GM19468 (cell line): ENCODE measurements around the gene FGF14.

Experiments used
- ATAC-seq: cut with Tn5 transposase; IDR thresholded peaks from one replicate; pipeline ENCODE4 v1.9.1; 2021; ENCODE audit warnings: mild to moderate bottlenecking, moderate library complexity, moderate number of reproducible peaks; ENCODE audit not compliant: unreplicated experiment; ENCODE audit errors: extremely low read depth

The FGF14 gene

DNA sequence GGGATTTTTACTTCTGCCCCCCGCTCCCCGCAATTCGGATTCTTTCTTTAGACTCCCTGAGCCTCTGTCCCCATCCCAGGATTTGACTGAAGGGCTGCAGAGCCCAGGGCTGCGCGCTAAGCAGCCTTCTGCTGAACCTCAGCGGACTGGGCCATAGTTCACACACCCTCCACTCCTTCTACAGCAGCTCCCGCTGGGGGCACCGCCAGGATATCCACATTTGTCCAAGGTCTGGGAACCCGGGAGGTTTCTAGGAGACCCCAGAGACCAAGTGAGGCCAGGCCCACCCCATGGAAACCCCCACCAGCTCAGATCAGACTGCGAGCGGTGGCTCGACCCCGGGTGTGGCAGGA lies 486.1 kb downstream of the FGF14 start:
- ATAC-seq = no peak

- no peak for ATAC-seq
Measured at GRCh38 chr13:101915331-101915730, 486.5 kb downstream of the FGF14 start.

DNA sequence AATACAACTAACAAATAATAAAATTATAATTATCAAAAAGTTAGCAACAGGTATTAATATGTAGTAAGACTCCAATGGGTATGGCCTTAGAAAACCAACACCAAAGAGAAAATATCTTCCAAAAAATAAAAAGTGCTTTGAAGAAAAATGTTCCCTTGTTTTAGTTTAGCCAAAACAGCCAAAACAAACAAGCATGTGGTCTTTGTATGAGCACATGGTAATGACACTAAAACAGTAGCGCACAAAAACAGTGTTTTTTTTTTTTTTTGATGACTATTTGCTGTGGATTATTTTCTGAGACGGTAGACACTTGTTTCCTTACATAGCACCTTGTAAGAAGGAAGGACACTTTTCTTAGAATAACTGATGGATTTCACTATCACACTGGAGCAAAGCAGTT lies 490.1 kb downstream of the FGF14 start:
- ATAC-seq = no peak

DNA sequence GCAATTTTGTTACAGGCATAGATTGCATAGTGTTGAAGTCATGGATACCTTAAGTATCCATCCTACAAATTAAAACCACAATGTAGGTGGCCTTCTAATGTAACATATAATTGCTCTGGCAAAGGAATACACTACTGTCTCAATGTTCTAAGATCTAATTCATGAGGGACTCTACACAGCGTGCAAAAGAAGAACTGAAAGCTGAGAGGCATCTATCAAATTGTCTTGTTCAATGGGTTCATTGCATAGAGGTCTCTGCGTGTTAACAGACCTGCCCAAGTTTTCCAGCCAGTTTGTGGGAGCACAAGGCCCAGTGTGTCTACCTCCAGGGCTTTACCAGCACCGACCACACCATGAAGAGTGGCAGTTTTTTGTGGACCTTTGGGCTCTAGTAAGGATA lies 498.0 kb downstream of the FGF14 start:
- ATAC-seq = no peak

DNA sequence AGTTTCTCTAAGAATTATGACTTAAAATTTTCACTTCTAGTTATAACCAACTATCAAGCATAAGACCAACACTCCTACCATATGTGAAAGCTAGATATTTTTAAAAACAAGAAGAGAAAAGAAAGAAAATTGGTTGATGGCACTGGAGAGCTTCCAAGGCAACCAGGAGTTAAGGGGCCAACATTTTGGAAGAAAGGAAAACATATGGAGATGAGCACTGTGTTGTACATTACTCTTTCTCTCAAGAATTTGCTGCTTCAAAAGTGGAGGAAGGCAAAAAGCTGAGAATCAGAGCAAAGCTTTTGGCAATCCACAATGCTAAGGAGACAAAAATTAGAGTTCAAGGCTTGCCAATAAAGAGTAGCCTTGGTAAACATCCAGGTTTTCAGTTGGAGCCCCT lies 503.2 kb downstream of the FGF14 start:
- no peak for ATAC-seq

- no peak for ATAC-seq
Measured at GRCh38 chr13:101896541-101896940, 505.3 kb downstream of the FGF14 start.

- ATAC-seq = no peak
Measured at GRCh38 chr13:101893021-101893420, 508.8 kb downstream of the FGF14 start.

DNA sequence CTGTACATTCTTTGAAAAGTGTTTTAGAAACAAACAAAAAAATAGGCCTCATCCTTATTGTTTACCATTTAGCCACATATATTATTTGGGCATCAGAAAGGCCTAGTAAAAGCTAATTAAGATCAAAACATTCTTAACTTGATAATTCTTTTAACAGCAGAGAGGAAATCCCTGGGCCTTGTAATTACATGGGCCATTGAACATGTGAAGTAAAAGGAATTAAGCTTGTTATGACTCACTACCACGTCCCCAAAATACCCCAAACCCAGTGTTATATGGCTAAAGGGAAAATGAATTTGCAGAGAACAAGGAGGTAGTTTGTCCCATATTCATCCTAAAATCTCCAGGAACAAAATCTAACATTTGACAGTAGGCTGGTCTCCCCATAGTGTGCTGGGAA lies 509.6 kb downstream of the FGF14 start:
- no peak for ATAC-seq

DNA sequence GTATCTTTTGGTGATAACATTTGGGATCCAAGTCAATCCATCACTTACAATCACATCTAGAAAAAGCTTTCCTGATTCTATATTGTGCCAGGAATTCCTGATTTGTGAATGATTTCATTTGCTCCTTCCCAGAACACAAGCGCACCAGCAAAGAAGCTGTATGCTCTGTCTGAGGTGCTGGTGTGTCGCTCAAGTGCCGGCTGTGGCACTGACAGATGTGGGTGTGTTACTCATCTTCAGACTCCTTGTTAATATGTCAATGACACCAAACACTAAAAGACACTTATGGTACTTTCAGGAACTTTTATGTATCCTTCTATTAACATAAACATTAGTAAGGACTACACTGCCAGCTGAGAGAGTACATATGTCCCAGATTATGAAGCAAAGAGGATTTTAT lies 520.3 kb downstream of the FGF14 start:
- no peak for ATAC-seq

DNA sequence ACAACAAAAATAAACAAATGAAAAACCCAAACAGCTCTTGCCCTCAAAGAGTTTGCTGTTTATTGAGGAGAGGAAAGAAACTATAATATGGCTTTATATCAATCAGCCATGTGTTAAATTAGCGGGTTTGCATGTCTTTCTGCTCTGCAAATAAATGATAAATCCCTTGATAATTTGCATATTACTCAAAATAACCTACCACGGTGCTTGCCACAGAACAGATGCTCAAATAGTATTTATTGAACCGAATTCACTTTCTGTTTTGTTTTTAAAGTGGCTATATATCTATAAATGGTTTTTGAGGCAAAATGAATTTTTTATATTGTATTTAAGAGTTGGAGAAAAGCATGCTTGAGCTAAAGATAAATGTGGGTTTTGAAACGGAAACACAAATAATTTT lies 521.3 kb downstream of the FGF14 start:
- ATAC-seq = no peak

DNA sequence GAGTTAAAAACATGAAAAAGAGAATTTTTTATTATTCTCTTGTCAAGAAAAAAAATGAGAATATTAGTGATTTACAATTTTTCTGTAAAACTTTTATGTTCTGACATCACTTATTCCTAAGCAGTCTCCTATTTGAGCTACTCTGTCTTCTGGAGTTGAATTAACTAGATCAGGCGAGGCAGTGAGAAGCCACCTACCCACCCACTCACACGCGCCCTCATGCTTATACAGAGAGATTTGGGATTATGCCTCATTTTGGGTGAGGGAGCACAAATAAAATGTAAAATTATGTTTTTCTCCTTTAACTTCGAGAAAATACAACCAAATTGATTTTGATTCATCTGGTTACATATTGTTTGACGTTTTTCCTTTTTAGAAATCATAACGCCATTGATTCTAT lies 524.9 kb downstream of the FGF14 start:
- ATAC-seq = no peak

GRCh38 chr13:101875717-101876393 lies 526.0 kb downstream of the FGF14 start:
- ATAC-seq = no peak

- ATAC-seq = no peak
Measured at GRCh38 chr13:101875091-101875490, 526.8 kb downstream of the FGF14 start.

- ATAC-seq = peak; percentile 55
Measured at GRCh38 chr13:101869553-101869952, 532.3 kb downstream of the FGF14 start.

DNA sequence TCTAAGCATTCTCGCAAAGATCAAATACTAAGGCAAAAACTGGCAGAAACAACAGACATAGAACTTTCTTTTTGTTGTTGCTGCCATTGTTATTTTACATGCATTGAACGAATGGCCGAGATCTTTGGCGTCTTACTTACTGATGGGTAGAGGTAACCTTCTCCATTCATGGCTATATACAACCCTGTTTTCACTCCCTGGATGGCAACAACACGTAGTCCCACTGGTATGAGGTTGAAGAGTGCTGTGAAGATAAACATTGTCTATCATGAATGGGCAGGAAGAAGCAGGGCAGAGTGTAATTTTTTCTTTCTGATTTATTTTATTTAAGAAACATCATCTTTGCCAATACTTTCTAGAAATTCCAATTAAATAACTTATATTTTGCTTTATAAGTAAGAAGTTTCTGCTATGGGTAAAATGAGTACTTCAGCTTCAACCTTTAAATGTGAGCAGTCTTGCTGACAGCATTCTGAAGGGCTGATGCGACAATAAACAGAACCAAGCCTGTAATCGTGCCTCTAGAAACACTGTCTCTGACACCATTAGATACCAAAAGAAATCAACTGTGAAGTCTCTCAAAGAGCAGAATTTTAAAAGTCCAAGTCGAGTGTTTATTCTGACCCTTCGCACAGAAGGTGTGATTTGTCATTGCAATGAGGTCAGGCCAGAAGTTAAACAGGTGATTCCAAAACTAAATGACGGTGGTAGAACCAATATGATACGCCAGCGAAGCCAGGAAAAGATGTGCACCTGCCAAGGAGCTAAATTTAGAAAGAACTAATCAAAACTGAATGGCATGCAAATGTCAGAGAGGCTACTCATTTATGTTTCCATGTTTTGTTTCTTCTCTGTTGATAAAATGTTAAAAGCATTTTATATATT lies 533.0 kb downstream of the FGF14 start:
- ATAC-seq = no peak

- no peak for ATAC-seq
Measured at GRCh38 chr13:101866889-101867581, 534.8 kb downstream of the FGF14 start.

GRCh38 chr13:101858860-101859259 lies 543.0 kb downstream of the FGF14 start:
- ATAC-seq = no peak

GRCh38 chr13:101846701-101847100 lies 555.1 kb downstream of the FGF14 start:
- ATAC-seq = no peak

GRCh38 chr13:101846249-101846648 lies 555.6 kb downstream of the FGF14 start:
- no peak for ATAC-seq

- ATAC-seq = no peak
Measured at GRCh38 chr13:101845245-101846020, 556.4 kb downstream of the FGF14 start.
